ENCODE measurements around the gene MST1. TPM values are rescaled to one million over a fixed set of nuclear protein-coding genes. Genes with fewer than 3 reads are reported as not detected.
"Not testable (repeated sequence)": the region's sequence is repeated elsewhere in the genome, so short reads cannot be mapped to it uniquely, and the experiment has no call there.

The MST1 gene
- total RNA-seq, 1 donor from 2014 or later: 5.5 TPM

- TF ChIP-seq, protein P1, sequence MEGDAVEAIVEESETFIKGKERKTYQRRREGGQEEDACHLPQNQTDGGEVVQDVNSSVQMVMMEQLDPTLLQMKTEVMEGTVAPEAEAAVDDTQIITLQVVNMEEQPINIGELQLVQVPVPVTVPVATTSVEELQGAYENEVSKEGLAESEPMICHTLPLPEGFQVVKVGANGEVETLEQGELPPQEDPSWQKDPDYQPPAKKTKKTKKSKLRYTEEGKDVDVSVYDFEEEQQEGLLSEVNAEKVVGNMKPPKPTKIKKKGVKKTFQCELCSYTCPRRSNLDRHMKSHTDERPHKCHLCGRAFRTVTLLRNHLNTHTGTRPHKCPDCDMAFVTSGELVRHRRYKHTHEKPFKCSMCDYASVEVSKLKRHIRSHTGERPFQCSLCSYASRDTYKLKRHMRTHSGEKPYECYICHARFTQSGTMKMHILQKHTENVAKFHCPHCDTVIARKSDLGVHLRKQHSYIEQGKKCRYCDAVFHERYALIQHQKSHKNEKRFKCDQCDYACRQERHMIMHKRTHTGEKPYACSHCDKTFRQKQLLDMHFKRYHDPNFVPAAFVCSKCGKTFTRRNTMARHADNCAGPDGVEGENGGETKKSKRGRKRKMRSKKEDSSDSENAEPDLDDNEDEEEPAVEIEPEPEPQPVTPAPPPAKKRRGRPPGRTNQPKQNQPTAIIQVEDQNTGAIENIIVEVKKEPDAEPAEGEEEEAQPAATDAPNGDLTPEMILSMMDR (conservative IDR thresholded peaks at IDR 0.05; ENCODE audit: low read depth, low read length): peak; percentile 65
- no peak for DNase-seq (ENCODE audit: low read depth)
- H3K4me3 ChIP-seq (ENCODE audit: low read depth, low read length): no peak overlapping the region
These were observed 12.3 kb upstream of the MST1 start for GRCh38 chr3:49701388-49702077.

DNA sequence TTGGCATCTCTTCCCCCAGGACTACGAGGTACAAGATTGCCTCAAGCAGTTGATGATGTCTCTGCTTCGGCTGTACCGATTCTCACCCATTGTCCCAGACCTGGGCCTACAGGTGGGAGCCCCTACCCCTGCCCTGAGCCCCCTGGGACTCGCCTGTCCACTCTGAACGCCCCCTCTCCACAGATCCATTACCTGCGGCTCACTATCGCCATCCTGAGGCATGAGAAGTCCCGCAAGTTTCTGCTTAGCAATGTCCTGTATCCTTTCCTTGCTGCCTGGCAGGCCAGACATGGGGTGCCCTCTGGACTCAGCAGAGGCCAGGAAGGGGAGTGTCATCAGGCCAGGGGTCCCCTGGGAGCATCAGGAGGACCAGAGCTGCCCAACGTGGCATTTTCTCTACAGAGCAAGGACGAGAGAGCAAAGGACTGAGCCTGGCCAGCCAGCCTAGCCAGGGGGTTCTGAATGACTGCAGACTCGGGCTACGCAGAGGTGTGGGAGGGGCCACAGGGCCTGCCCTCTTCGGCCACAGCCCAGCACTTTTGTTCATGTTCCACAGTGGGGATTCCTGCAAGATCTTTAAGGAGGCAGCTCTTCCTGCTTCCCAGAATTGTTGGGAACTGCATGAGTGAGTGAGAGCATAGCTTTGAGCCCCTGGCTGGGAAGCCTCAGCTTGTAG is 11.3 kb upstream of the MST1 start:
- no peak overlapping the region for H3K4me3 ChIP-seq (ENCODE audit: low read depth, low read length)
- TF ChIP-seq, protein P1 (conservative IDR thresholded peaks at IDR 0.05; ENCODE audit: low read depth, low read length): peak; percentile 28
- DNase-seq (ENCODE audit: low read depth): no peak

DNA sequence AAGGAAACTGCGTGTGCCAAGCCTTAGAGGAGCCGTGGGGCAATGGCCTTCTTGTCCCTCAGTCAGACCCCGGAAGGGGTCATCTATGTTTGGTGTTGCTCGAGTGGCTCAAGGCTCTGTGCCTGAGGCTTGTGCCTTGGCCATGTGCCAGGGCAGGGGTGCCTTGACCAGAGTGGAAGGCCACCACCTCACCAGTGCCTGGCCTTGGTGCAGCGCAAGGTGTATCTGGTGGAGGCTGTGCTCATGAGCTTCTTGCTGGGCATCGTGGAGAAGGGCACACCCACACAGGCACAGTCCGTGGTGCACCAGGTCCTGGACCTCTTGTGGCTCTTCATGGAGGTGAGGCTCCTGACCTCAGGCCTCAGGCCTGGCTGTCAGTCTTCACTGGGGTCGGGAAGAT is 10.7 kb upstream of the MST1 start:
- DNase-seq (ENCODE audit: low read depth): no peak
- TF ChIP-seq, protein P1 (conservative IDR thresholded peaks at IDR 0.05; ENCODE audit: low read depth, low read length): no peak

GRCh38 chr3:49699281-49699979 is 10.2 kb upstream of the MST1 start:
- DNase-seq (ENCODE audit: low read depth): no peak
- TF ChIP-seq, protein P1 (conservative IDR thresholded peaks at IDR 0.05; ENCODE audit: low read depth, low read length): no peak
- no peak overlapping the region for H3K4me3 ChIP-seq (ENCODE audit: low read depth, low read length)

More for the DNA sequence above, 10.7 kb upstream of the MST1 start:
- no peak overlapping the region for H3K4me3 ChIP-seq (ENCODE audit: low read depth, low read length)

GRCh38 chr3:49695350-49696015 is 6.2 kb upstream of the MST1 start:
- not testable (repeated sequence) for H3K4me3 ChIP-seq (ENCODE audit: low read depth, low read length); DNase-seq (ENCODE audit: low read depth)

- not testable (repeated sequence) for H3K4me3 ChIP-seq (ENCODE audit: low read depth, low read length); DNase-seq (ENCODE audit: low read depth)
These were observed 5.3 kb upstream of the MST1 start for GRCh38 chr3:49694409-49695070.

DNA sequence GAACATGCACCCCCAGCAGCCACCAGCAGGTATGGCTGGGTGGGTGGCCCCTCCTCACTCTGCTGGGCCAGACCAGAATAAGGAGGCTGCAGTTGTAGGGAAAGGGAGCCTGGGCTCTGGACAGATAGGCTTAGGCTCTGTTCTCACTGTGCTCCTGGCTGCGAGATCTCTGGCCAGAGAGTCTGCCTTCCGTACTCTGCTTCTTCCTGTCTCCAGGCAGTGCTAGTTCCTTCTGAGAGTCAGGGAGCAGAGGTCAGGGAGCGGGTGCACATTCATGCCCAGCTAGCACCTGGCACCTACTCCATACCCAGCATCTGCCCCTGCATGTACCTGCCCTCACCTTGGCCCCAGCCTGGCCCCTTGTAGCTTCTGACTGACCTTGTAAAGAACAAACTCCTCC is 2.2 kb upstream of the MST1 start:
- H3K4me3 ChIP-seq (ENCODE audit: low read depth, low read length): not testable (repeated sequence)

DNA sequence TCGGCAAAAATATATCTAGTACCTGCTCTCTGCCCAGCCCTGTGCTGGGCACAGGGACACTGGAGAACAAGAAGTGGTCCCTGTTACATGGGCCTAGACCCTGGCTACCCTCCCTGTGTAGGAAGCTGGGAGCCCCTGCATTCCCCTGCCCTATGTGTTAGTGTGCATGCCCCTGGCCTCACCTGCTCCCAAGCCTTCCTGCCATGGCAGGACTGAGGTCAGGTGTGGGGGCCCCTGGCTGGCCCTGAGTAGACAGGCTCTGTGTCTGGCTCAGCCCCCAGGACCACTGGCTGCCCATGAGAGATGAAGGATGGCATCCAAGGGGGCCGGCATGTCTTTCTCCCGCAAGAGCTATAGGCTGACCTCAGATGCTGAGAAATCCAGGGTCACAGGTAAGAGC is 1.6 kb upstream of the MST1 start:
- not testable (repeated sequence) for DNase-seq (ENCODE audit: low read depth); H3K4me3 ChIP-seq (ENCODE audit: low read depth, low read length)

More for the DNA sequence above, 2.2 kb upstream of the MST1 start:
- DNase-seq (ENCODE audit: low read depth): not testable (repeated sequence)

GRCh38 chr3:49689908-49690624 is 792 bp upstream of the MST1 start:
- peak overlapping the region; percentile 96 for H3K4me3 ChIP-seq (ENCODE audit: low read depth, low read length)
- not testable (repeated sequence) for DNase-seq (ENCODE audit: low read depth)

- H3K4me3 ChIP-seq (ENCODE audit: low read depth, low read length): peak overlapping the region; percentile 96
- not testable (repeated sequence) for DNase-seq (ENCODE audit: low read depth)
These were observed 782 bp downstream of the MST1 start for GRCh38 chr3:49688338-49689045.

DNA sequence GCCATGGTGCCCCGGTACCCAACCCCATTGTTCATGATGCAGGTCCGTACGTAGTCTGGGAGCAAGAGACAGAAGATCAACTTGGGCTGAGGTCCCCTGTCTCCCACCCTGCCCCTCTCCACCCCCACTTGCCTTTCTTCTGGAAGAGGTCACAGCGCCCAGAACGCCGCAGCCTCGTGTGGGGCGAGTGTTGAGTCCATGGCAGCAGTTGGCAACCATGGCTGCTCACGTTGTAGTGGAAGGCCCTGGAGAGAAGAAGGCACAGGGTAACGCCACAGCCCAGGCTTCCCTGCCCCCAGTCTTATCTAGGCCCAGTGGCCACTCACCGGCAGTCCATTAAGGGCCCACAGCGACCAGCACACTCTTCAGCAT is 1.9 kb downstream of the MST1 start:
- DNase-seq (ENCODE audit: low read depth); H3K4me3 ChIP-seq (ENCODE audit: low read depth, low read length): not testable (repeated sequence)
